ENCODE results near the gene DPPA4. TPM values are rescaled to one million over a fixed set of nuclear protein-coding genes. Genes with fewer than 3 reads are reported as not detected.

DPPA4 gene
- polyA plus RNA-seq, 1 experiment, result not detected

DNA sequence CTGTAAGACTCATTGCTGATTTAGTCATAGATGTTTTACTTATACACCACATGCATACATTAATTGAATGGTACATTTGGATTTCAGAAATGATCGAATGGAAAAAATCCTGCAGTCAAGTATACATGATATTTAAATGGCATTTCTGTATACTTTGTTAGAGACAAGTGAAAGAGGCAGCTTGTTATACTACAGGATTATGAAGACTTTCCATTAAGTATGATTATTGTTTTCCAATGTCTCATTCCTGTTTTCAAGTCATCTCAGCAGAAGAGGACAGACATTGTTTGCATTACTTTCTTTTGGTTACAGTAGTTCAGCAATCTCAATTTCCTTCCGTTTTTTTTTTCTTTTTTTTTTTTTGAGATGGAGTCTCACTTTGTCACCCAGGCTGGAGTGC, 36.6 kb upstream of the DPPA4 start:
- H3K36me3 ChIP-seq (ENCODE audit: control insufficient read depth, insufficient read depth, low read length), result no peaks in the 10 kb centered on the region
- no peak for DNase-seq (ENCODE audit: low read depth)
- no peak overlapping the region for H3K4me3 ChIP-seq (ENCODE audit: low read depth, low read length)
- H3K27me3 ChIP-seq (ENCODE audit: control insufficient read depth, insufficient read depth, low read length), result no peaks in the 10 kb centered on the region
- POLR2A ChIA-PET, result no interaction called here
- TF ChIP-seq, protein P1, sequence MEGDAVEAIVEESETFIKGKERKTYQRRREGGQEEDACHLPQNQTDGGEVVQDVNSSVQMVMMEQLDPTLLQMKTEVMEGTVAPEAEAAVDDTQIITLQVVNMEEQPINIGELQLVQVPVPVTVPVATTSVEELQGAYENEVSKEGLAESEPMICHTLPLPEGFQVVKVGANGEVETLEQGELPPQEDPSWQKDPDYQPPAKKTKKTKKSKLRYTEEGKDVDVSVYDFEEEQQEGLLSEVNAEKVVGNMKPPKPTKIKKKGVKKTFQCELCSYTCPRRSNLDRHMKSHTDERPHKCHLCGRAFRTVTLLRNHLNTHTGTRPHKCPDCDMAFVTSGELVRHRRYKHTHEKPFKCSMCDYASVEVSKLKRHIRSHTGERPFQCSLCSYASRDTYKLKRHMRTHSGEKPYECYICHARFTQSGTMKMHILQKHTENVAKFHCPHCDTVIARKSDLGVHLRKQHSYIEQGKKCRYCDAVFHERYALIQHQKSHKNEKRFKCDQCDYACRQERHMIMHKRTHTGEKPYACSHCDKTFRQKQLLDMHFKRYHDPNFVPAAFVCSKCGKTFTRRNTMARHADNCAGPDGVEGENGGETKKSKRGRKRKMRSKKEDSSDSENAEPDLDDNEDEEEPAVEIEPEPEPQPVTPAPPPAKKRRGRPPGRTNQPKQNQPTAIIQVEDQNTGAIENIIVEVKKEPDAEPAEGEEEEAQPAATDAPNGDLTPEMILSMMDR (IDR thresholded peaks at IDR 0.05; ENCODE audit: insufficient read depth, low read depth, low read length), result no peak
- CTCF ChIA-PET, result no interaction called here

DNA sequence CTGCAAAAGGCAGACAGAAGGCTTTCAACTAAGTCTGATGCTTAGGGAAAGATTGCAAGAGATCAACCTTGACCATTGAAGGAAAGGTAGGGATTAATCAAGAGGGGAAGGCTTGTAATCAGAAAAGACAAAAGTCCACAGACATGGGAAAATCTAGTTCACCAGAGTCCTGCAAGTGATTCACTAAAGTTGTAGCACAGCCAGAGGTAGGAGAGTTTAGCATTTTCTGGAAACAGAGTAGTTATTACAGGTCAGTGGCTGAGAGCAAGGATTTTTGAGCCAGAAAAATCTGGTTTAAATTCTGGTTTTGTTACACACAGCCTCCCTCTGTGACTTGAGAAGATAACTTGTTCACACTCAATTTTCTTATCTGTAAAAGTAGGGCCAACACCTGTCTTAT, 35.3 kb upstream of the DPPA4 start:
- H3K27me3 ChIP-seq (ENCODE audit: control insufficient read depth, insufficient read depth, low read length), result no peaks in the 10 kb centered on the region
- no peak overlapping the region for H3K4me3 ChIP-seq (ENCODE audit: low read depth, low read length)
- H3K36me3 ChIP-seq (ENCODE audit: control insufficient read depth, insufficient read depth, low read length), result no peaks in the 10 kb centered on the region
- TF ChIP-seq, protein P1 (IDR thresholded peaks at IDR 0.05; ENCODE audit: insufficient read depth, low read depth, low read length), result no peak
- POLR2A ChIA-PET, result no interaction called here
- CTCF ChIA-PET, result no interaction called here
- DNase-seq (ENCODE audit: low read depth), result no peak

DNA sequence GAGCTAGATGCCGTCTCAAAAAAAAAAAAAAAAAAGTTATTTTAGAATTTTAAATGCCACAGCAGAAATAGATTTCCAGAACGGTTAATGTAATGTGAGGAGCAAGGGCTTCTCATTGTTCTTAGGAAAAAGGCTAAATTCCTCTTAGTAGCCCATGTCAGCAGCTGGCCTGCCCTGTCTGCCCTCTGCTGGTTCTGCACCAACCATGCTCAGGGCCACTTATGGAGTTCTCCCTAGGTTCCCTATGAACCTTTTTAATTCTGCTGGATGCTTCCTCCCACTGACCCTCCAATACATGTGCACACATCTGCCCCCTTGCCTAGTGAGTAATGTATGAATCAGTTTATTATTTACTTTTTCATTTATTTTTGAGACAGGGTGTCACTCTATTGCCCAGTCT, 32.2 kb upstream of the DPPA4 start:
- H3K27me3 ChIP-seq (ENCODE audit: control insufficient read depth, insufficient read depth, low read length), result no peaks in the 10 kb centered on the region
- no peaks in the 10 kb centered on the region for H3K36me3 ChIP-seq (ENCODE audit: control insufficient read depth, insufficient read depth, low read length)
- H3K4me3 ChIP-seq (ENCODE audit: low read depth, low read length), result no peak overlapping the region
- DNase-seq (ENCODE audit: low read depth), result no peak
- CTCF ChIA-PET, result interaction anchor here (0.6 kb wide), 1 partner anchor 253 kb away, joined by 3 read pairs; no protein-coding TSS in a partner anchor
- TF ChIP-seq, protein P1 (IDR thresholded peaks at IDR 0.05; ENCODE audit: insufficient read depth, low read depth, low read length), result no peak
- POLR2A ChIA-PET, result no interaction called here

DNA sequence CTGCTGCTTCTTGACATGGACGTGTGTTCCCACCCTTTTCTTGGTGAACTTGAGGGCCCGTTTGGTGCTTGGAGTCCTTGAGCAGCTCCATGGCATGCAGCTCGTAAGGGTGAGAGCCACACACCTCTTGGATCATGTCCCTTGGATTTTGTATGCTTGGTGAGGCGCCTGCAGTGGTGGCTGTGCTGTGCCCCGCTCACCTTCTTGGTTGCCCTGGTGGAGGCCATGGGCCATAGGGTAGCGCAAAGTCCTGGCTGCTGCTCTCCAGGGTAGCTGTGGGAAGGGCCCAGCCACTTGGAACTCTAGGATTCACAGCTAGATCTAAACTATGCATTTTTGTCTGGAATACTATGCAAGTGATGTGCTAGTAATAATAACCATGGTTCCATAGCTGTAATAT, 26.7 kb upstream of the DPPA4 start:
- ChIA-PET CTCF (interaction anchor here (0.6 kb wide), 1 partner anchor 521 kb away, joined by 3 read pairs; no protein-coding TSS in a partner anchor), POLR2A (no interaction called here)
- Histone ChIP-seq H3K36me3 (ENCODE audit: control insufficient read depth, insufficient read depth, low read length) (no peaks in the 10 kb centered on the region), H3K27me3 (ENCODE audit: control insufficient read depth, insufficient read depth, low read length) (no peaks in the 10 kb centered on the region), H3K4me3 (ENCODE audit: low read depth, low read length) (no peak overlapping the region)
- TF ChIP-seq, protein P1 (IDR thresholded peaks at IDR 0.05; ENCODE audit: insufficient read depth, low read depth, low read length), result no peak
- no peak for DNase-seq (ENCODE audit: low read depth)

DNA sequence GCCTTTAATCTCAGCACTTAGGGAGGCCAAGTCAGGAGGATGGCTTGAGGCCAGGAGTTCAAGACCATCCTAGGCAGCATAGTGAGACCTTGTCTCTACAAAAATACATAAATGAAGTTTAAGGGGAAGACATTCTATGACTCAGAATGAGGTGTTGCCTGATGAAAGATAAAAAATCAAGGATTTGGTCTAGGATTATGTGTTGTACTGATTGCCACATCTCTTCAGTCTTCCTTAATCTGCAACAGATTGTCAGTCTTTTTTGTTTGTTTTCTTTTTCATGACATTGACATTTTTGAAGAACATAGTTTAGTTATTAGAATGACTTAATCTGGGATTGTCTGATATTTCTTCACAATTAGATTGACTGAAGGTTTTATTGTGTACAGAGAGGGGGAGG, 26.3 kb upstream of the DPPA4 start:
- Histone ChIP-seq H3K36me3 (ENCODE audit: control insufficient read depth, insufficient read depth, low read length) (no peaks in the 10 kb centered on the region), H3K4me3 (ENCODE audit: low read depth, low read length) (no peak overlapping the region), H3K27me3 (ENCODE audit: control insufficient read depth, insufficient read depth, low read length) (no peaks in the 10 kb centered on the region)
- CTCF ChIA-PET, result interaction anchor here (0.6 kb wide), 1 partner anchor 521 kb away, joined by 3 read pairs; no protein-coding TSS in a partner anchor
- TF ChIP-seq, protein P1 (IDR thresholded peaks at IDR 0.05; ENCODE audit: insufficient read depth, low read depth, low read length), result no peak
- POLR2A ChIA-PET, result no interaction called here
- no peak for DNase-seq (ENCODE audit: low read depth)
